Activated naive CD8-positive, alpha-beta T cell treated with anti-CD3 and anti-CD28 coated beads, Interleukin-2, amount 10 ng/mL, durations not matched to agents 7 days and 5 days (primary cell): ENCODE measurements around the gene FAM78B. TPM values are rescaled to one million over a fixed set of nuclear protein-coding genes. Genes with fewer than 3 reads are reported as not detected.

Source experiments
- ATAC-seq: fragments of 150-1000 bp; cut with Tn5 transposase; one replicate; pipeline ENCODE4 v1.10.0; 2021; ENCODE audit warnings: low read depth, moderate library complexity
- POLR2A ChIA-PET: fragments of 350-600 bp; sonication (Branson Sonifier 250); formaldehyde crosslinking; loops from one replicate; lab custom pipeline; 2021; ENCODE audit warnings: antibody characterized with exemption; lab: Charles Lee
- DNase-seq: peaks from one replicate; pipeline ENCODE4 v3.0.0; 2021
- H3K27ac Mint-ChIP-seq: one replicate; pipeline ENCODE4 v1.8.0; 2022; ENCODE audit warnings: mild to moderate bottlenecking, mixed read lengths
- H3K27me3 Mint-ChIP-seq: one replicate; pipeline ENCODE4 v1.8.0; 2022; ENCODE audit warnings: mild to moderate bottlenecking, moderate library complexity, mixed read lengths
- H3K36me3 Mint-ChIP-seq: one replicate; pipeline ENCODE4 v1.8.0; 2021; ENCODE audit warnings: mild to moderate bottlenecking, mixed read lengths
- H3K4me1 Mint-ChIP-seq: one replicate; pipeline ENCODE4 v1.8.0; 2021; ENCODE audit warnings: mixed read lengths
- H3K4me3 Mint-ChIP-seq: one replicate; pipeline ENCODE4 v1.8.0; 2022; ENCODE audit warnings: mild to moderate bottlenecking, moderate library complexity, mixed read lengths
- H3K9me3 Mint-ChIP-seq: one replicate; pipeline ENCODE4 v1.8.0; 2021; ENCODE audit warnings: mixed read lengths
- total RNA-seq, 2 experiments: library from RNA; stranded (reverse); gene quantifications; one replicate each; pipeline ENCODE4 v1.2.3, GENCODE V29; 2021

Gene FAM78B
- total RNA-seq, 2 experiments from 2014 or later: not detected

GRCh38 chr1:166064313-166064926 is 102.4 kb downstream of the FAM78B start:
- POLR2A ChIA-PET: no interaction called here
- H3K9me3 Mint-ChIP-seq: no peaks in the 10 kb centered on the region
- DNase-seq (no peak), ATAC-seq (no peak)
- H3K27me3 Mint-ChIP-seq: peaks cover 4% of the 10 kb centered on the region
- H3K27ac Mint-ChIP-seq: no peak overlapping the region
- H3K4me1 Mint-ChIP-seq: no peaks in the 10 kb centered on the region
- H3K4me3 Mint-ChIP-seq: no peak overlapping the region
- H3K36me3 Mint-ChIP-seq: no peaks in the 10 kb centered on the region

- H3K27me3 Mint-ChIP-seq: peaks cover 5% of the 10 kb centered on the region
- H3K9me3 Mint-ChIP-seq: no peaks in the 10 kb centered on the region
- H3K4me1 Mint-ChIP-seq: no peaks in the 10 kb centered on the region
- DNase-seq (no peak), ATAC-seq (no peak)
- no peak overlapping the region for H3K4me3 Mint-ChIP-seq
- POLR2A ChIA-PET: no interaction called here
- H3K36me3 Mint-ChIP-seq: no peaks in the 10 kb centered on the region
- no peak overlapping the region for H3K27ac Mint-ChIP-seq
Measured at GRCh38 chr1:166063701-166064100, 103.1 kb downstream of the FAM78B start.

- peaks cover 5% of the 10 kb centered on the region for H3K27me3 Mint-ChIP-seq
- H3K27ac Mint-ChIP-seq: no peak overlapping the region
- DNase-seq: no peak
- no peak for ATAC-seq
- H3K36me3 Mint-ChIP-seq: no peaks in the 10 kb centered on the region
- no peaks in the 10 kb centered on the region for H3K9me3 Mint-ChIP-seq
- POLR2A ChIA-PET: no interaction called here
- H3K4me1 Mint-ChIP-seq: no peaks in the 10 kb centered on the region
- no peak overlapping the region for H3K4me3 Mint-ChIP-seq
Measured at GRCh38 chr1:166062421-166063070, 104.3 kb downstream of the FAM78B start.

- Mint-ChIP-seq H3K27me3 (peaks cover 5% of the 10 kb centered on the region), H3K27ac (no peak overlapping the region), H3K4me1 (no peaks in the 10 kb centered on the region), H3K9me3 (no peaks in the 10 kb centered on the region), H3K36me3 (no peaks in the 10 kb centered on the region), H3K4me3 (no peak overlapping the region)
- no peak for ATAC-seq
- POLR2A ChIA-PET: no interaction called here
- no peak for DNase-seq
Measured at GRCh38 chr1:166057650-166058049, 109.2 kb downstream of the FAM78B start.

GRCh38 chr1:166053395-166053794 is 113.4 kb downstream of the FAM78B start:
- Mint-ChIP-seq H3K9me3 (no peaks in the 10 kb centered on the region), H3K27me3 (peaks cover 2% of the 10 kb centered on the region), H3K27ac (no peak overlapping the region), H3K4me3 (no peak overlapping the region), H3K4me1 (no peaks in the 10 kb centered on the region), H3K36me3 (no peaks in the 10 kb centered on the region)
- POLR2A ChIA-PET: no interaction called here
- ATAC-seq: no peak
- no peak for DNase-seq

- no peaks in the 10 kb centered on the region for H3K9me3 Mint-ChIP-seq
- H3K36me3 Mint-ChIP-seq: no peaks in the 10 kb centered on the region
- no peak overlapping the region for H3K4me3 Mint-ChIP-seq
- no peak overlapping the region for H3K27ac Mint-ChIP-seq
- DNase-seq: no peak
- POLR2A ChIA-PET: no interaction called here
- no peak for ATAC-seq
- H3K27me3 Mint-ChIP-seq: peaks cover 3% of the 10 kb centered on the region
- H3K4me1 Mint-ChIP-seq: no peaks in the 10 kb centered on the region
Measured at GRCh38 chr1:166040202-166040997, 126.4 kb downstream of the FAM78B start.

GRCh38 chr1:166039436-166040201 is 127.2 kb downstream of the FAM78B start:
- Mint-ChIP-seq H3K27ac (no peak overlapping the region), H3K4me1 (no peaks in the 10 kb centered on the region), H3K27me3 (peaks cover 3% of the 10 kb centered on the region), H3K4me3 (no peak overlapping the region), H3K36me3 (no peaks in the 10 kb centered on the region), H3K9me3 (no peaks in the 10 kb centered on the region)
- DNase-seq (no peak), ATAC-seq (no peak)
- POLR2A ChIA-PET: no interaction called here

- H3K27me3 Mint-ChIP-seq: peaks cover 3% of the 10 kb centered on the region
- POLR2A ChIA-PET: no interaction called here
- H3K36me3 Mint-ChIP-seq: no peaks in the 10 kb centered on the region
- H3K4me3 Mint-ChIP-seq: no peak overlapping the region
- no peak overlapping the region for H3K27ac Mint-ChIP-seq
- ATAC-seq: no peak
- no peaks in the 10 kb centered on the region for H3K9me3 Mint-ChIP-seq
- DNase-seq: no peak
- no peaks in the 10 kb centered on the region for H3K4me1 Mint-ChIP-seq
Measured at GRCh38 chr1:166036092-166036491, 130.7 kb downstream of the FAM78B start.

- H3K4me3 Mint-ChIP-seq: no peak overlapping the region
- no peak for ATAC-seq
- POLR2A ChIA-PET: no interaction called here
- no peaks in the 10 kb centered on the region for H3K9me3 Mint-ChIP-seq
- H3K27ac Mint-ChIP-seq: no peak overlapping the region
- H3K4me1 Mint-ChIP-seq: no peaks in the 10 kb centered on the region
- no peak for DNase-seq
- no peaks in the 10 kb centered on the region for H3K36me3 Mint-ChIP-seq
- peaks cover 5% of the 10 kb centered on the region for H3K27me3 Mint-ChIP-seq
Measured at GRCh38 chr1:166032572-166033371, 134.0 kb downstream of the FAM78B start.

GRCh38 chr1:166031932-166032571 is 134.7 kb downstream of the FAM78B start:
- Mint-ChIP-seq H3K27ac (no peak overlapping the region), H3K36me3 (no peaks in the 10 kb centered on the region), H3K4me1 (no peaks in the 10 kb centered on the region), H3K27me3 (peaks cover 3% of the 10 kb centered on the region), H3K4me3 (no peak overlapping the region), H3K9me3 (no peaks in the 10 kb centered on the region)
- ATAC-seq: no peak
- no peak for DNase-seq
- POLR2A ChIA-PET: no interaction called here

- H3K36me3 Mint-ChIP-seq: no peaks in the 10 kb centered on the region
- peaks cover 2% of the 10 kb centered on the region for H3K4me1 Mint-ChIP-seq
- no peaks in the 10 kb centered on the region for H3K9me3 Mint-ChIP-seq
- H3K27ac Mint-ChIP-seq: no peak overlapping the region
- H3K4me3 Mint-ChIP-seq: no peak overlapping the region
- POLR2A ChIA-PET: no interaction called here
- peaks cover 16% of the 10 kb centered on the region for H3K27me3 Mint-ChIP-seq
- DNase-seq (no peak), ATAC-seq (no peak)
Measured at GRCh38 chr1:166029196-166029945, 137.4 kb downstream of the FAM78B start.

GRCh38 chr1:166026555-166026954 is 140.2 kb downstream of the FAM78B start:
- DNase-seq (no peak), ATAC-seq (no peak)
- H3K4me1 Mint-ChIP-seq: peaks cover 2% of the 10 kb centered on the region
- POLR2A ChIA-PET: no interaction called here
- H3K27ac Mint-ChIP-seq: no peak overlapping the region
- H3K4me3 Mint-ChIP-seq: no peak overlapping the region
- no peaks in the 10 kb centered on the region for H3K36me3 Mint-ChIP-seq
- H3K9me3 Mint-ChIP-seq: peaks cover 3% of the 10 kb centered on the region
- H3K27me3 Mint-ChIP-seq: peaks cover 23% of the 10 kb centered on the region
